GM18505 (cell line): ENCODE results near the gene KRT77.
"Not testable (repeated sequence)": the region's sequence is repeated elsewhere in the genome, so short reads cannot be mapped to it uniquely, and the experiment has no call there.

Experiments used
- ATAC-seq: cut with Tn5 transposase; IDR thresholded peaks from one replicate; pipeline ENCODE4 v1.9.1; 2021; ENCODE audit not compliant: unreplicated experiment
- POLR2A ChIP-seq: IDR thresholded peaks from 4 replicates; pipeline ENCODE4 v1.6.1; 2011; ENCODE audit warnings: borderline replicate concordance; ENCODE audit not compliant: insufficient read depth, insufficient read length; ENCODE audit errors: extremely low read depth

KRT77 gene

DNA sequence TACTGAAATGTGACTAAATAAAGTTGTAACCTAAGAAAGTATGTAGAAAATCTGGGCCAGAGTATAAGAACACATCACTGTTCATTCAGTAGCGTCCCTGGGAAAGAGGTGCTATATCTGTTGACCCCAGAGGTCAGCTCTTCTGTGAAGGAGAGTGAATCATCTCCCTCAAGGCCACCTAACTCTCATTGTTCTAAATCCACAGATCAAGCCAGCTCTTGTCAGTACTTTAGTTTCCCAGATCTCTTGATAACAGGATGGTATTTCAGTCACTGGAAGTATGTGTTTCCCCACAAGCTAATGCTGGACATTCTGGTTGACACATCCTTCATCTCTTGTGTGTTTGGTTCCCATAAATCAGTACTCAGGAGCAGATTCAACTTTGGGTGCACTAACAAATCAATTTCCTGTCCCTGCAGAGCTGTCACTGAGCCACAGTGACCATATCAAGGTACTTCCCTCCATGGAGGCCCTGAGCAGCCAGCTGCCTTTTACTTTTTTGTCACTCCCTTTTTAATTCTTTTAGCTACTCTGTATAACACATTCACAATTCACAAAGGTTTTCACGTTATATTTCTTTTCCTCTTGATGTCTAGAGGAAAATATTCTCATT lies 30.9 kb downstream of the KRT77 start:
- no peak for ATAC-seq
- TF ChIP-seq POLR2A = no peak

DNA sequence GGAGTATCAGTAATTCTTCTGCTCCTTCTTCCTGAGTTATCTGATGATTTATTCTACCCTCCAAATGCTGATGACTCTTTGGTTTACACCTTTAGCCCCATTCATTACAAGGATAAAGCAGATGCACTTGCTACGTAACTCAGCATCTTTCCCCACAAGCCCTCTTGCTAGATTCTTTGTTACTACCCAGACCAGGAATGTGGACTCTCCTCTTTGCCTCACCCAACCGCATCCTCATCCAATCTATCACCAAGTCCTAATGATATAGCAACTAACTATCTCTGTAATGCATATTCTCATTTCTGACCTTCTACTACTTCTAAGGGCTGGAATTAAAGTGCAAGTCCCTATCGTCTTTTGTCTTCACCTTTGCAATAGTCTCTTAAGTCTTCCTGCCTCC lies 32.4 kb downstream of the KRT77 start:
- no peak for ATAC-seq
- no peak for TF ChIP-seq POLR2A

DNA sequence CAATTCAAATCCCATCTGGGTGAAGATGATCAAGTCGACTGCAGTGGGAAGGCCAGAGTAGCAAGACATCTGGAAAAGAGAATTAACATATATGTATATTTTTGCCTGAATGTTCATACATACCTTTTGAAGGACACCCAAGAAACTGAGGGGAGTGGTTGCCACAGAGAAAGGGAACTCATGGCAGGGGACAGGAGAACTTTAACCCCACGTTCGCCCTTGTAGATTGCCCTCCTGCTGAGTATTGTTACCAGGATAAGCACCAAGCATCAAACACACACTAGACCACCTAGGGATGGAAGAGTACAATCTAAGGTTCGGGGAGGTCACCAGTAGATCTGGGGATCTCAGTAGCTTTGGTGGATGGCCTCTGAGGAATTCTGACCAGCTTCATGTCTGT lies 32.8 kb downstream of the KRT77 start:
- no peak for TF ChIP-seq POLR2A
- no peak for ATAC-seq

DNA sequence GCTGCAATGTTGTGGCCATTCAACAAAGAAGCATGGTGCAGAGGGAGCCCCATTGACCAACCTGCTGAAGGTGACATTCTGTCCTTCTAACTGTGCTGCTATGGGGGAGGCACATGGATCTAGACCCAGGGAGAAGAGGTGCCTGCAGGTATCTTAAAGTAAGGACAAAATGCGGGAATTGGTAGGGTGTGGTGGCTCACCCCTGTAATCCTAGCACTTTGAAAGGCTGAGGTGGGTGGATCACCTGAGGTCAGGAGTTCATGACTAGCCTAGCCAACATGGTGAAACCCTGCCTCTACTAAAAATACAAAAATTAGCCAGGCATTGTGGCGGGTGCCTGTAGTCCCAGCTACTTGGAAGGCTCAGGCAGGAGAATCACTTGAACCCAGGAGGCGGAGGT lies 33.4 kb downstream of the KRT77 start:
- ATAC-seq = not testable (repeated sequence)

DNA sequence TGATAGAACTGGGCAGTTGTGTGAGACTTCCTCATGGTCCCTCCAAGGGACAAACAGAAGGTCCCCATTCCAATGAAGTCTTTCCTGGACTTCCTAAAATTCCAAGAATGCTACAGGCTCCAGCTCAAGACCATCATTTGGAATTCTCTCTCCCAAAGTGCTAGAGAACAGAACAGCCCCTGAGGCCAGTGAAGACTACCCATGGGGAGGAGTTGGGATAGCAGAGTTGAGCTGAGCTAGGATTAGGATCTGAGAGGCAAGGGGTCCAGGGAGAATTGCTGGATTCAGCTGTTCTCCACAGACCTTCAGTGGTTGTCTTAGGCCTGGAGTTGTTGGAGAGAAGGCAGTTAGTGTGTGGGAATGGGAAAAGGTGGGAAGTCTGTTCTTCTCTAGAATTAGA lies 33.9 kb downstream of the KRT77 start:
- no peak for TF ChIP-seq POLR2A
- no peak for ATAC-seq

DNA sequence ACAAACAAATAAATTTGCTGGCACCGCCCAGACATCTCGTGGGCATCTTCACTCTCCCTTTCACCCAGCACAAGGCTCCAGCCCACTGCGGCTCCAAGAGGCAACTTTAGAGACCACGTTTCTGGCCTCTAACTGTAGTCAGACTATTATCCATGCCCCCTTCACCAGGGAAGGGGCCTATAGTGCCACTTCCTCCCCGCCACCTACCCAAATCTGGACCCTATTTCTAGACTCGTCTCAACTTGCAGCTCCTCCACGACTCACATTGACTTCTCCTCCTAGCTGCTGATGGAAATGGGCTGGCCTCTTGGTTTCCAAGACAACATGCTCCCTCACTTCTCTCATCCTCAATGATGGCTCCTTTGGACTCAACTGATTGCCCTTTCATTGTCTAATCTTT lies 35.4 kb downstream of the KRT77 start:
- no peak for ATAC-seq
- no peak for TF ChIP-seq POLR2A

DNA sequence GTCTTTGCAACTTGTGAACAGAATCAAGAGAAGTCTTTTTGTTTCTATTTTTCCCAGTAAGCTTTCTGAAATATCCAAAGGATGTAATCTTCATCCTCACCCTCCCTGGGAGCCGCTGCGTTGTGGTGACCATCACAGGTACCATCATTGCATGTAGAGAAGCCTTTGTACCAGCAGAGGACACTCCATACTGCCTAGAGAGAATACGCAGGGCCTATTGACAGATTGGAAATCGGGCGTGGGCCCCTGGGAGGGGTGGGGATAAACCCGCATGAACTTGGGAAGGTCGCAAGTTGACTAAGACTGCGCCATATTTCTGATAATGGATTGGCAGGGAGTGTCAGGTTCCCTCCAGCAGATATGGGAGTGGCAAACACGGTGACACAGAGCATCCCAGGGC lies 35.8 kb downstream of the KRT77 start:
- no peak for TF ChIP-seq POLR2A
- ATAC-seq = no peak

DNA sequence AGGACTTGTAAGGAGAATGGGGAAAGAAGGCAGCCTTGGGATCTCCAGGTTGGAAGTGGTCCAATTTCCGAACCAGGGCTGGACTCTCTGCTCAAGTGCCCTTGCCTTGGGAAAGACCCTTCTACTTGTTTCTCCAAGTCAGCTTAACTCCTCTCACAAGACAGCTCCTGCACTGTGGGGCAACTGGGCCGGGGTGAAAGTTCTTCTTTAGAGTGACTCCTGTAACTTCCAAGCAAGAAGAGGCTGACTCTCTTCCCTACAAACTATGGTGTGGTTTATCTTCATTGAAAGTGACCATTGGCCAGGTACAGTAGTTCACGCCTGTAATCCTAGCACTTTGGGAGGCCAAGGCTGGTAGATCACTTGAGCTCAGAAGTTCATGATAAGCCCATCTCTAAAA lies 36.9 kb downstream of the KRT77 start:
- no peak for ATAC-seq
- TF ChIP-seq POLR2A = no peak

DNA sequence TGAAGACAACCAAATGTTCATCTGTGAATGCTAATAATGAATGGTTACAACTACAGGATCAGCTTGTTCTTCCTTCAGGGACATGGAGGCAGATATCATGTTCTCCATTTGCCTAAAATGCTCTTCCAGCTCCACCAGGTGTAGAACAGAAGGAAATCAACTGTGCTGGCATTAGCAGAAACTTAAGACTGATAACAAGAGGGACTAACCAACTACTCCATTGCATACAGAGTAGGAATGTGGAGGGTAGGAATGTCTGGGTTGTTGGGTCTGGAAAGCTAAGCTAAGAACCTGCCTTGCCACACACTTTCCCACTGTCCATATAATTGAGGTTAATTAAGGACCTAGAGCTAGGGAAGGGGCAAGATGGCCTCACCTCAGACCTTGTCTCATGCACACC lies 39.9 kb downstream of the KRT77 start:
- ATAC-seq = no peak
- no peak for TF ChIP-seq POLR2A

DNA sequence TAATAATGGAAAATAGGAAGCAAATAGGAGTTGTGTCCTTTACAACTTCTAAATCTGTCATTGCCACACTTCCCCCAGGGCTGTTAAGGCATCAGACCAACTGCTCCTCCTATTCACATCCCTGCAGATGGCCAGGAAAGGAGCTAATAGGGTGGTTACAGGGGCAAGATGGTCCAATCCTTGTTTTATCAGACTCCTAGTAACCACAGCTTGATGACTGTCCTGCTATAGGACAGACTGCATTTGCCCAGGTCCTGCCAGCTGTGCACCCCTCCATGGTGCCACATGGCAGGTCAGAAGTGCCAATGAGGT lies 40.5 kb downstream of the KRT77 start:
- TF ChIP-seq POLR2A = no peak
- ATAC-seq = no peak

DNA sequence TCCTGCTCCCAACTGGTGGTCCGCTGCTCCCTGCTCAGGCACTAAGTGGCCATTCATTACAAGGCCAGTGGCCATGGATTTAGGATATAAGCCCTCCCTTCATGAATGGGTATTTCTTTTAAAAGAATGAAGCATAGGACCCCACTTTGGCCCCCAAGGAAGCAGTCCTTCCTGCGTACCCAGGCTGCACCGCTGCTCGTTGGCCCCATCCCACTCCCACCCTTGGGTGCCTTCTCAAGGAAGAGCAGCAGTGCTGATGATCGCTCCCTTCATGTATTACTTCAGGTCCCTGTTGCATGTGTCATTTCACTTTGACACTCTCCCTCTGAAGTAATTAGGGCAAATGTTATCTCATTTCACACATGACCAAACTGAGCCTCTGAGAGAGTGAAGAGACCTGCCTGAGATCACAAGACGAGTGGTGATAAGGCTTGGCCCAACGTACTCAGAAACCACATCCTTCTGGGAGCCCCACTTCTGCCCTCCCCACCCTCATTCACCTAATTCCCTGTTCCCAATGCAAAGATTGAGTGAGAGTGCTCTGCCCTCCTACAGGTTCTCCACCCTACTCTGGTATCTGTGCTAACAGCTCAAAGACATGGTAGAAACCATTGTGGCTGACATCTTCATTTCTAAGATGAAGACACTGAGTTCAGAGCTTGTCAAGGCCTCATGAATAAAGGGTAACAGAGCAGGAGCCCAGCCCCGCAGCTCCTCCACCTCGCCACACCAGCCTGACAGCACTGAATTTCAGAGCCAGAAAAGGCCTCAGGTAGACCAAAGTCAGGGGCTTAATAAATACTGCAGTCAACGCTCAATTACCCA lies 41.0 kb downstream of the KRT77 start:
- TF ChIP-seq POLR2A = no peak
- no peak for ATAC-seq

DNA sequence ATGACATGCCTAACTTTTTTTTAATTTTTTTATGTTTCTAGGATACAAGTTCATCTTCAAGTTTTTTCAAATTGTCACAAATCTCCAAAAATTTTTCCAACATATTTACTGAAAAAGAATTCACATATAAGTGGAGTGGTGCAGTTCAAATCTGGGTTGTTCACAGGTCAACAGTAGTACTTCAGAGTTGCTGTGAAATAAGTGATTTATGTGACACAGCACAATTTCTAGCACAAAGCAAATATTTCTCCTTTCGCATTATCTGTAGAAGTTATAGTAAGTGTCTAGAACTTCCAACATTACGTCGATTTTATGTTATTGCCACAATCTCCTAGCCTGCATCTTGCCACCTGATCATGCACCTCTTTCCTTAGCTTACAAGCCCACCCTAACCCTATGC lies 41.7 kb downstream of the KRT77 start:
- ATAC-seq = no peak
- no peak for TF ChIP-seq POLR2A

DNA sequence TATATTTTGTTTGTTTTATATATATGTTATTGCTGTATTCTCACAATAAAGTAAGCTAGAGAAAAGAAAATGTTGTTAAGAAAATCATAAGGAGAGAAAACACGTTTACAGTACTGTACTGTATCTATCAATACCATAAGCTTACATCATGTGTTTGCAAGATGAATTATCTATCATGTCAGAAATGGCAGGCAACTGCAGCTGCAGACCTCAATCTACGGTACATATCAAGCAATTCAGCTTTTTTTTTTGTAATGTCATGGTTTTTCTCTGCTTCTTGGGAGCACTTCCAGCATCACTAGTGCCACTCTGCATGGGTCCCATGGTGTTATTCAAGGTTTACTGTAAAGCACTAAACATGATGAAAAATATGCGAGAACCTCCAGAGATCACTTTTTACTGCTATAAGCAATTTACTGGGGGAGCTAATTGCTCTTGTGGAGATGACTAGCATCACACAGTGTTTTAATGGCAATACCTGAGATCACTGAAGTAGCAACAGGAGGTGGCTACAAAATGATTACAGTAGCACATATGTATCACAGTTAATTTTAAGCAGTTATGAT lies 42.3 kb downstream of the KRT77 start:
- TF ChIP-seq POLR2A = no peak
- no peak for ATAC-seq

DNA sequence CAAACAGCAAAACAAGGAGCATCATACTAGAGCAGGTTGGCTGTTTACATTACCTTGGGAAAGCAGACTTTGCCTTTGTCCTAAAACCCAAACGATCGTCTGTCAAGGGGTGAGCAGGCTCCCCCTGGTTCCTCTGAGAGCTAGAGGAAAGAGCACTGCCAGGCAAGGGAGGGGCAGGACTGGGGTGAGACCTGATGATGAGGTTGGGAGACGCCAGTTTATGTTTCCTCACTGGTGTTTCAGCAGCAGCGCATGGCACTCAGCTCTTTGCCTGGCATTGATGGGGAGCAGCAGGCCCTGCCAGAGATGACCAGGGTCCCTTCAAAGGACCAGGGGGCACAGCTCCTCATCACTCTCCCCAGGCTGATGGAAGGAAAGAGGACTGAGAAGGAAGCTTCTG lies 43.4 kb downstream of the KRT77 start:
- no peak for ATAC-seq
- no peak for TF ChIP-seq POLR2A

DNA sequence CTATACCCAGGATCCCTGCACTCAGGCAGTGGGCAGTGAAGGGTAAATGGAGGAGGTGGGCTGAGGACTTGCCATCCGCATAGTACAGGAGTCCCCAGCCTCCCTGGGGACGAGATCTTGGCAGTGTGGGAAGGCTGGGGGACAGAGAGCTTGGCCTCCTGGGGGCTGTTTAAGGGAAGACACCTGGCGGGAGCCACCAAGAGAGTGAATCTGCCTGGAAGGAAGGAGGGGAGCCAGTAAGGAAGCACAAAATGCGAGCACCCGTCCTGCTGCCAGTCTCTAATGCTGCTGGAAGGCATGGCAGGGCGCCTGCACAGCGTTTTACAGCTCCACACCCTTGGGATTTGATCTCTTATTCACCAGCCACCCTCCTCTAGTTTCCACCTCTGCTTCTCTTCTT lies 43.9 kb downstream of the KRT77 start:
- TF ChIP-seq POLR2A = no peak
- ATAC-seq = no peak

DNA sequence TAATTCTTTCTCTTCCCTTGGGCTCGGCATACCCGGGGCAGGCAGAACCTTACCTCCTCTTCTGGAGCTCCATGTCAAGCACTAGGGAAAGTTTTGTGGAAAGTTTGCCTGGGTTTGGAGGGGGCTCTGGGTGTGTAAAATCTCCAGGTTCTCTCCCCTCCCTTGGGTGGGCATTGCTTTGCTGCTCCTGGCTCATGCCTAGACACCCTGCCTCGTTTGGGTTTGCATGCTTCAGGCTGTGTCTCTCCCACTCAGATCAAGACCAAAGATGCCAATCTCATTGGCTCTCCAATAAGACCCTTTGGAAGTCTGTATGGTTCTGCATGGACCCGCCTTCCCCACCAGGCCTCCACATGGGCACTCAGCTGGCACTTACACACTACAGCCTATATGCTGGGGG lies 45.1 kb downstream of the KRT77 start:
- ATAC-seq = no peak
- no peak for TF ChIP-seq POLR2A
